Spinal cord (tissue), 10 donors: ENCODE data around the gene NDUFV2. TPM values are rescaled to one million over a fixed set of nuclear protein-coding genes. Genes with fewer than 3 reads are reported as not detected.
"Not testable (repeated sequence)": the region's sequence is repeated elsewhere in the genome, so short reads cannot be mapped to it uniquely, and the experiment has no call there.

ENCODE experiments used
- DNase-seq, 6 donors: peaks; one replicate each; pipeline versions ENCODE4 v3.0.0 to v3.0.0-alpha.2; 2013 to 2015; ENCODE audit warnings: low spot score in 6 of 6, low read depth in 4 of 6
- H3K27ac ChIP-seq: one replicate; pipeline ENCODE4 v1.5.1; 2013; ENCODE audit warnings: low read depth, low read length, control low read depth
- H3K27me3 ChIP-seq: one replicate; pipeline ENCODE4 v1.6.1; 2013; ENCODE audit warnings: low read length; ENCODE audit not compliant: control insufficient read depth, insufficient read depth
- H3K36me3 ChIP-seq: one replicate; pipeline ENCODE4 v1.6.1; 2013; ENCODE audit warnings: low read length; ENCODE audit not compliant: control insufficient read depth, insufficient read depth
- H3K4me1 ChIP-seq: one replicate; pipeline ENCODE4 v1.6.1; 2013; ENCODE audit warnings: low read length; ENCODE audit not compliant: control insufficient read depth, insufficient read depth
- H3K4me3 ChIP-seq: one replicate; pipeline ENCODE4 v1.5.1; 2013; ENCODE audit warnings: low read depth, low read length, control low read depth
- H3K9me3 ChIP-seq: one replicate; pipeline ENCODE4 v1.6.1; 2013; ENCODE audit warnings: low read length; ENCODE audit not compliant: control insufficient read depth, insufficient read depth
- WGBS: methylation state at CpG from one replicate; pipeline ENCODE4 v1.1.5; 2013; ENCODE audit warnings: missing lambda C conversion rate; ENCODE audit not compliant: insufficient coverage; 5-methylcytosine and 5-hydroxymethylcytosine counted together
- polyA plus RNA-seq, 2 donors: library from polyadenylated mRNA; unstranded; fragments of 120-200 nt; gene quantifications; one replicate each; pipeline ENCODE4 v1.2.1, GENCODE V29; 2013; ENCODE audit not compliant: insufficient read length in 2 of 2
- total RNA-seq, 2 donors: library from RNA; depleted of rRNA in 1 of 2; stranded (reverse); fragments of 120-200 nt in 1 of 2; fragments of >200 nt in 1 of 2; gene quantifications; one replicate each; pipeline versions ENCODE4 v1.2.3 to v1.2.4, GENCODE V29; 2013 to 2014
- donor health status: healthy.

Gene NDUFV2
- total and polyA plus RNA-seq, 4 donors: 108 to 157 (median 137) TPM

DNA sequence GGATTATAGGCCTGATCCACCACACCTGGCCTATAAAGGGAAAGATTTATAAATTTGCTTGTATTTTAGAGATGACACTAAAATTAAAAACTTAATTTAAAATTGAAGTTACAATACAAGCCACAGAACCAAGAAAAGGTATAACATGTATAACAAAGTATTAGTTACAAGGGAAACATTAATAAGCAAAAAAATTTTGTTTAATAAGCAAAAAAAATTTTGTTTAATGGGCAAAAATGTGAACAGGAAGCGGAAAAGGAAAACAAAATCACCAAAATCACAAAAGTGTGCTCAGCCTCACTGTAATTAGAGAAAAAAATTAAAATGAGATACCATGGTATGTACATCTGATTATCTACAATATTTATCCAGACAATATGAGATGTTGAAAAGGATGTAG lies 15.9 kb upstream of the NDUFV2 start:
- H3K9me3 ChIP-seq: no peaks in the 10 kb centered on the region
- WGBS: no CpG with 5 or more reads among the region's 1 CpG

DNA sequence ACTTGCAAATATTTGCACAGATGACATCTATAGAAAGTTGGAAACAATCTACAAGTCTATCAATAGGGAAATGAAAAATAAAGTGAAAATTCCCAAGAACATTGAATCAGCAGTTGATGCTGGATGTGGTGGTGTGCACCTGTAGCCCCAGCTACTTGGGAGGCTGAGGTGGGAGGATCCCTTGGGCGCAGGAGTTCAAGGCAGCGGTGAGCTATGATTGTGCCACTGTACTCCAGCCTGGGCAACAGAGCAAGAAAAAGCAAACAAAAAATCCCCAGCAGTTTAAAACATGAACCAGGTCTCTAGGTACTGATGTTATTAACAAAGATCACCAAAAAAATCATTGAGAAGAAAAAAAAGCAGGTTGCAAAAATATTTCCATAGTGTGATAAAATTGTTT lies 15.4 kb upstream of the NDUFV2 start:
- Histone ChIP-seq H3K27me3 (no peaks in the 10 kb centered on the region), H3K9me3 (no peaks in the 10 kb centered on the region), H3K27ac (no peak overlapping the region), H3K4me1 (no peaks in the 10 kb centered on the region), H3K36me3 (no peaks in the 10 kb centered on the region), H3K4me3 (no peak overlapping the region)
- DNase-seq: no peak
- WGBS: no CpG with 5 or more reads among the region's 2 CpGs

More for the DNA sequence above, 15.9 kb upstream of the NDUFV2 start:
- Histone ChIP-seq H3K36me3 (no peaks in the 10 kb centered on the region), H3K27me3 (no peaks in the 10 kb centered on the region), H3K4me1 (no peaks in the 10 kb centered on the region), H3K4me3 (no peak overlapping the region), H3K27ac (no peak overlapping the region)
- DNase-seq: no peak

DNA sequence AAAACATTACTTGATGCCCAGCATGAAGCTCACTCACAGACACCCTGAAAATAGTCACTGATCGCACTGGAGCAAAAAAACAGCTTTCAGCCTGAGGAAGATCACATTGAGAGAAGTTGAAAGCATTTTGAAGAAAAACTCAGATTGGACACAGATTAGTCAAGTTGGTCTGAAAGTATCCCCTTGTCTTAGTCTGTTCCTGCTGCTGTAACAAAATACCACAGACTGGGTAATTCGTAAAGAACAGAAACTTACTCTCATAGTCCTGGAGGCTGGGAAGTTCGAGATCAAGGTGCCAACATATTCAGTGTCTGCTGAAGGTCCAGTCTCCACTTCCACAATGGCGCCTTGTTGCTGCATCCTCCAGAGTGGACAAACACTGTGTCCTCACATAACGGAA lies 14.2 kb upstream of the NDUFV2 start:
- DNase-seq: no peak
- WGBS: 77% methylated on average over 3 of the region's 5 CpGs
- no peaks in the 10 kb centered on the region for H3K27me3 ChIP-seq
- no peak overlapping the region for H3K4me3 ChIP-seq
- H3K4me1 ChIP-seq: no peaks in the 10 kb centered on the region
- H3K9me3 ChIP-seq: no peaks in the 10 kb centered on the region
- no peak overlapping the region for H3K27ac ChIP-seq
- H3K36me3 ChIP-seq: no peaks in the 10 kb centered on the region

DNA sequence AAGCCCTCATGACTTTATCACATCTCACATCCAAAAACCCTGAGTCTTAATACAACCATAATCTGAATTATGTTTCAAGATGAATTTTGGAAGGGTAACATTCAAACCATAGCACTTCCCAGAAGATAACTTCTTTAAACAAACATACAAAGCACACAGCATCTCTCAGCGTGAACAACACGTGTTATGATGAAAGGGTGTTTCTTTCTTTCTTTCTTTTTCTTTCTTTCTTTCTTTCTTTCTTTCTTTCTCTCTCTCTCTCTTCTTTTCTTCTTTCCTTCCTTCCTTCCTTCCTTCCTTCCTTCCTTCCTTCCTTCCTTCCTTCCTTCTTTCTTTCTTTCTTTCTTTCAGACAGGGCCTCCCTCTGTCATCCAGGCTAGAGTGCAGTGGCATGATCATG lies 13.8 kb upstream of the NDUFV2 start:
- not testable (repeated sequence) for H3K4me3 ChIP-seq, H3K27ac ChIP-seq, DNase-seq, H3K4me1 ChIP-seq, H3K9me3 ChIP-seq, H3K27me3 ChIP-seq, H3K36me3 ChIP-seq
- no CpG with 5 or more reads among the region's 2 CpGs for whole genome bisulfite sequencing

DNA sequence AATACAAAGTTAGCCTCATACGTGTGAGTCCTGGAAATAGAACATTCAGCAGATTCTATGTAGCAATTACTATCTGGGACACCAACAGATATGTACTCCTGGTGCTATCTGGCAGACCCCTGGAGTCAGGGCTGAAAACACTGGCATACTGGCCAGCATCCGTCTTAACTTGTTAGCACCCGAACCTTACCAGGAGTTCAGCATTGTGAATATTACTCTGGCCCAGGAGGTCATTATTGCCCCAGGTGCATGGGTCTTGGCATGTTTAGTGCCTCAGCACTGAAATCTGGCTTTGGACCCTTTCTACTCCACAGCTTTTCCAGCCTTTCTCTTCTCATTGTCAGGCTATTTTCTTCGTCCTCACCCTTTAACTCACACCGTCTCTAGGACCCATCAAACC lies 11.9 kb upstream of the NDUFV2 start:
- Histone ChIP-seq H3K4me3 (no peak overlapping the region), H3K27me3 (no peaks in the 10 kb centered on the region), H3K36me3 (no peaks in the 10 kb centered on the region), H3K9me3 (no peaks in the 10 kb centered on the region), H3K27ac (no peak overlapping the region), H3K4me1 (no peaks in the 10 kb centered on the region)
- DNase-seq: no peak
- WGBS: 85% methylated on average over 4 of the region's 5 CpGs

DNA sequence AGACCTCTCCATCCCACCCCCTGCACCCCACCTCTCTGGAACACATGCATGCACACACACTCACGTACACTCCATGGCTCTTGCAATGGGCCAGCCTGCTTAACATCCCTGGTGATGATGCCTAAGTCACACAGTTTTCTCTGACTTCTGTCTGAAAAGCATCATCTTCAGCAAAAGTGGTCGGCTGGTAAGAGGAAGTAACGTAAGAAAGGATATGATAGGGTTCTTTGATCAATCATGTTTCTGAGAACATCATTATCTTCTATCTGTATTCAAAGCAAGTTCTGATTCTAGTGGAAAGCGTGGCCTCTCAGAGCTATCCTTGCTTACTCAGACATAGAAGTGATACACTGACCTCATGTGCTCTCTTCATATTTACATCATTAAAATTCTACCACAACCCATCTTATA lies 11.4 kb upstream of the NDUFV2 start:
- H3K36me3 ChIP-seq: no peaks in the 10 kb centered on the region
- no peaks in the 10 kb centered on the region for H3K9me3 ChIP-seq
- H3K4me3 ChIP-seq: no peak overlapping the region
- no peak overlapping the region for H3K27ac ChIP-seq
- DNase-seq: no peak
- H3K4me1 ChIP-seq: no peaks in the 10 kb centered on the region
- H3K27me3 ChIP-seq: no peaks in the 10 kb centered on the region
- 100% methylated on average over 1 of the region's 4 CpGs for WGBS

DNA sequence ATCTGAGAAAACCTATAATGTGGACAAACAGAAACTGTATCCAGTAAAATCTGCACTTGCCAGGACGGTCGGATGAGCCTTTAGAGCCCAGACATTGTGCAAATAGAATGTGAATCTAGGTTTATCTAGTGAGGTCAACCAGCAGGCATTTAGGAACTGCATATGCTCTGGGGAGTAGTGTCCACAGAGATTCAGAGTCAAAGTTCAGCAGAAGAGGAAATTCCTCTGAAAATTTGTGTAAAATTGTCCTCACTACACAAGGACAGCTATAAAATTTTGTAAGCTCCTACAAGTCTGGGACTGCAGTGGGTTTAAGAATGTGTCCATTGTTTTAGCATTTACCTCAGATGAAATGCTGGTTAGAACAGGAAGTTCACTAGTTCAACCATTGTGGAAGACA lies 9.8 kb upstream of the NDUFV2 start:
- no peak overlapping the region for H3K4me3 ChIP-seq
- H3K27ac ChIP-seq: no peak overlapping the region
- no peaks in the 10 kb centered on the region for H3K36me3 ChIP-seq
- 79% methylated on average over 2 of the region's 2 CpGs for WGBS
- no peak for DNase-seq
- no peaks in the 10 kb centered on the region for H3K4me1 ChIP-seq
- no peaks in the 10 kb centered on the region for H3K9me3 ChIP-seq
- H3K27me3 ChIP-seq: no peaks in the 10 kb centered on the region

DNA sequence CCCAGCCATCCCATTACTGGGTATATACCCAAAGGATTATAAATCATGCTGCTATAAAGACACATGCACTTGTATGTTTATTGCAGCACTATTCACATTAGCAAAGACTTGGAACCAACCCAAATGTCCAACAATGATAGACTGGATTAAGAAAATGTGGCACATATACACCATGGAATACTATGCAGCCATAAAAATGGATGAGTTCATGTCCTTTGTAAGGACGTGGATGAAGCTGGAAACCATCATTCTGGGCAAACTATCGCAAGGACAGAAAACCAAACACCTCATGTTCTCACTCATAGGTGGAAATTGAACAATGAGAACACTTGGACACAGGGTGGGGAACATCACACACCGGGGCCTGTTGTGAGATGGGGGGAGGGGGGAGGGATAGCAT lies 9.4 kb upstream of the NDUFV2 start:
- H3K27ac ChIP-seq, H3K4me1 ChIP-seq, H3K9me3 ChIP-seq, H3K36me3 ChIP-seq, H3K4me3 ChIP-seq, DNase-seq, H3K27me3 ChIP-seq: not testable (repeated sequence)
- no CpG with 5 or more reads among the region's 3 CpGs for WGBS

DNA sequence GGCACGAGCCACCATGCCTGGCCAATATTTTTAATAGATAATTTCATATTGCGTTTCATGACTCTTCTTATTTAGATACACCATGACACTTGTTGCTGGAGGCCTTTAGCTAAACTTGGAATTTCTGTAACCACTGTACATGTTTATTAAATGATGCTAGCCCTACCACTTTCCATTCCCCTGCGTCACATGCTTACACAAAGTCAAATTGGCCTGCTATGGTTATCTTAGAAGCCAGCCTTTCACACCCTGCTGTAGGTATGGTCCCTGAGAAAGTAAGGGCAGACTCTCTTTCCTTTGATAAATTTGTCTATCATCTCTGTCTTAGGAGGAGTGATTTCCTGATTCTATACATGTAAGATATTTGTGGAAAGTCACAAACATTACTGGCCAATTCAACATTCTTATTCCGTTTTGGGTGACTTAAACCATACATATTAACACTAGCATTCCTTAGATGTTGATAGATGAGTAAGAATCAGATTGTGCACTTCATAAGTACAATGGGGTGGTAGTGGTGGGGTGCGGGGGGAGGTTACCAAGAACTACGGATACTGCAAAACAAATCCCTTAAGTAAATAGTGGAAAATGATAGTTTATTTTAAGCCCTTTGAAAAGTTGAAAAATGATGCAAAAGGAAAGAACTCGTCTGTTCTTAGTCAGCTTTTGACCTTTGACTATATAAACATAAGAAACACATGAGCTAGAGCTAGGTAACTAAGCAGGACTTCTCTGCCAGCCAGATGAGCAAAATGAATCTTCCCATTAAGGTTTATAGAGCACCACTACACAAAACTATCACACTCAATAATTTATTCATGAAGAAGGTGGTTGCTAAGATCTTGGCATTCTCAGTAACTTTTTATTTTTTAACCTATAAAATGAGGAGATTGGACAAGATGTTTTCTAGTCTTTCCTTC lies 7.9 kb upstream of the NDUFV2 start:
- no peaks in the 10 kb centered on the region for H3K4me1 ChIP-seq
- no peak for DNase-seq
- no peaks in the 10 kb centered on the region for H3K9me3 ChIP-seq
- 100% methylated on average over 1 of the region's 7 CpGs for WGBS
- H3K36me3 ChIP-seq: no peaks in the 10 kb centered on the region
- no peaks in the 10 kb centered on the region for H3K27me3 ChIP-seq
- H3K4me3 ChIP-seq: no peak overlapping the region
- no peak overlapping the region for H3K27ac ChIP-seq

DNA sequence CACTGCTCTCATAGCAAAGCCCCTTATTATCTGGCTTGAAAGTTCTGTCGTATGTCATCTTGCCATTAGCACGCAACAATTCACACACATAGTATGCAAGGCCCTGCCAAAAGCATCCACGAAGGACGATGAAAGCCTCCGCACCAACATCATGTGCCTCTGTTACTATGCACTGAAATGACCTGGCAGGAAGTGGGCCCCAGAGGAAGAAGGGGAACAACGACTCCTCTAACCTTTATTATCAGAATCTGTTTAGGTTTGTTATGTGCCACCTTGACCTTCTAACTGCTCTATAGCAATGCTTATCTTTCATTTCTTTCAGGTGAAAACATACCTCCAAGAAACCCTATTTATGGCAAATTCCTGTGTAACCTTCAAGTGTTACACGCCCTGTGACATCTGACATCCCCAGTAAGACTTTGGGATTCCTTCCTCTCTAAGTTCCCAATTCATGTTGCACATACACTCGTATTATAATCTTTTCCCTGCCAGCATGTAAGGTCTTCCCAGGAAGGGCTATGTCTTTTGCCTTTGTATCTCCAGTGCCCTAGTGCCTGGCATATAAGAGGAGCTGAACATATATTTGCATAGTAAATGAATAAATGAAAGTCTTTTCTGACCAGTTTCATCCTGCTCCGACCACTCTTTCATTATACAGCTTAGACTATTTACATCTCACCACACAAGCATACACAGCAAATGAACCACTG lies 7.0 kb upstream of the NDUFV2 start:
- Histone ChIP-seq H3K4me1 (no peaks in the 10 kb centered on the region), H3K27ac (no peak overlapping the region), H3K36me3 (no peaks in the 10 kb centered on the region), H3K4me3 (no peak overlapping the region), H3K27me3 (no peaks in the 10 kb centered on the region), H3K9me3 (no peaks in the 10 kb centered on the region)
- no peak for DNase-seq
- 100% methylated on average over 1 of the region's 9 CpGs for WGBS
